Measurements from ENCODE around the gene P4HB.

Gene P4HB

DNA sequence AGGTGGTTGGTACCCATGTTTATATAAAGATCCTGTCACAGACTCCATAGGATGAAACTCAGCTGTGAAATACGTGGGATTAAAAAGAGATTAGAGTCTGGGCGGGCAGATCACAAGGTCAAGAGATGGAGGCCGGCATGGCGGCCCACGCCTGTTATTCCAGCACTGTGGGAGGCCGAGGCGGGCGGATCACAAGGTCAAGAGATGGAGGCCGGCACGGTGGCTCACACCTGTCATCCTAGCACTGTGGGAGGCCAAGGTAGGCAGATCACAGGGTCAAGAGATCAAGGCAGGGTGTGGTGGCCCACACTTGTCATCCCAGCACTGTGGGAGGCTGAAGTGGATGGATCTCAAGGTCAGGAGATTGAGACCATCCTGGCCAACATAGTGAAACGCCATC is 35.1 kb upstream of the P4HB start:
- DNase-seq, result no peak

DNA sequence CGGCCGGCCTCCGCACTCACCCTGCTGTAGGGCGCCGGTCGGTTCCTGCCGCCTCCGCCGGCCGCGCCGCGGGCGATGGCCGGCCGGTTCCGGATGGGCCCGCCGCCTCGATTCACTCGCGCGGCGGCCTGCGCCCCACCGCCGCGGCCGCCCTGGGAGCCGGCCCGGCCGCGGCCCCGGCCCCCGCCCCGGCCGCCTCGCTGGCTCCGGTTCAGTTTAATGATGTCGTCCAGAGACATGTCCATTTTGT is 30.9 kb upstream of the P4HB start:
- no peak for DNase-seq

DNA sequence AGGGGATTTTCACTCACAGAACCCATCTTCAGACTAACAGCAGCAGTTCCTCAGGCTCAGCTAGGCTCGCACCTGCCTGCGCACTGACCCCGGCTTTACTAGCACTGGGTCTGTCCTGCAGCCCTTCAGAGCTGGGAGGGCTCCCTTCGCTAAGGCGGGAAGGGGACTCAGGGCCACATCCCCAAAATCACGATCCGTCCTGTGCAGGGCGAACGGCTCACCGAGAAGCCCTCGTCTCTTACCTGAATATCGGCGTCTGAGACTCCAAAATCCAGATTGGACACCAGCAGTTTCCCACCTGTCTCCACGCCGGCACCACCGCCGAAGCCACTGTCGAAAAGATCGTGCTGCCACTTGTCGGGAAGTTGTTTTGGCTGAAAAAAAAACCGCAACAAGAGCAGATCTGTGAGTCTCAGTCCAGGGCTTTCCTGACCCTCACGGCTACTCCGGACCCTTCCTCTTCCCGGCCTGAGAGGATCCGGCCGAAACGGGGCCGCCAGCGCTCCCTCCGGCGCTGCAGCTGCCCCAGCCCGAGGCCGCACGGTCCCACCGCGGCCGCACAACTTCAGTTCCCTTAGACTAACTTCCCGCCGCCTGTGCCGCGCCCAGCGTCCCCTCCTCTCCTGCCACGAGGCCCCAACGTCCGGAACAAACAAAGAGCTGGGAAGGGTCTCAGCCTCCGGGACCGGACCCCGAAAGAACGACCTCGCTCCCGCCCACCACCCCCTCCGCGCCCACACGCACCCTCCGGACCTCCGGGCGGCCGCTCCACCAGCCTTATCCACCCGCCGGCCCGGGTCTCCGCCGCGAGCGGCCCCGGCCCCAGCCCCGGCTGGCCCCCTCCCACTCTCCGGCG is 30.3 kb upstream of the P4HB start:
- DNase-seq, result peak; percentile 30

GRCh38 chr17:81889602-81890001 is 29.3 kb upstream of the P4HB start:
- no peak for DNase-seq

DNA sequence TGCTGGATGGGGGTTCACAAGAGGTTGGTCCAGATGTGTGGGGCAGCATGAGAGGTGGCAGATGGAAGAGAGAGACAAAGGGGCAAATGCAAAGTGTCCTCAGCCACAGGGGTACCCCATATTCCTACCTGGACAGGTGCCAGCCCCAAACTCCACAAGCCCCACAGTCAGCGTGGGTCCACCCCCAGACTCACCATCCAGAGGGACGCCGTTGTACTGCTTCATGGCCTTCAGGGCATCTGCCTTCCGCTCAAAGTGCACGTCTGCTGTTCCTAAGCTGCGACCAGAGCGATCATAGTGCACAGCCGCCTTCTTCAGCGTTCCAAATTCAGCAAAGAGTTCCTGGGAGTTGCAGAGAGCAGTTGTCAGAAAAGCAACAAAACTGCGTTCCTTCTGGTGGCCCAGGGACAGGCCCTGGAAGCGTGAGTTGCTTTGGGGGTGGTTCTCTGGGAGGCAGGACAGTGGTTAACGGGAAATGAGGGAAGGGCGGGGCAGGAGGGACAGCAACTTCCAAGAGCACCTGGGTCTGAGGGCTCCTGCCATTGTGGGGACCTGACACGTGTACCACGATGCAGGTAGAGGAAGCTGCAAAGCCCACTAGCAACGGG is 28.8 kb upstream of the P4HB start:
- no peak for DNase-seq

DNA sequence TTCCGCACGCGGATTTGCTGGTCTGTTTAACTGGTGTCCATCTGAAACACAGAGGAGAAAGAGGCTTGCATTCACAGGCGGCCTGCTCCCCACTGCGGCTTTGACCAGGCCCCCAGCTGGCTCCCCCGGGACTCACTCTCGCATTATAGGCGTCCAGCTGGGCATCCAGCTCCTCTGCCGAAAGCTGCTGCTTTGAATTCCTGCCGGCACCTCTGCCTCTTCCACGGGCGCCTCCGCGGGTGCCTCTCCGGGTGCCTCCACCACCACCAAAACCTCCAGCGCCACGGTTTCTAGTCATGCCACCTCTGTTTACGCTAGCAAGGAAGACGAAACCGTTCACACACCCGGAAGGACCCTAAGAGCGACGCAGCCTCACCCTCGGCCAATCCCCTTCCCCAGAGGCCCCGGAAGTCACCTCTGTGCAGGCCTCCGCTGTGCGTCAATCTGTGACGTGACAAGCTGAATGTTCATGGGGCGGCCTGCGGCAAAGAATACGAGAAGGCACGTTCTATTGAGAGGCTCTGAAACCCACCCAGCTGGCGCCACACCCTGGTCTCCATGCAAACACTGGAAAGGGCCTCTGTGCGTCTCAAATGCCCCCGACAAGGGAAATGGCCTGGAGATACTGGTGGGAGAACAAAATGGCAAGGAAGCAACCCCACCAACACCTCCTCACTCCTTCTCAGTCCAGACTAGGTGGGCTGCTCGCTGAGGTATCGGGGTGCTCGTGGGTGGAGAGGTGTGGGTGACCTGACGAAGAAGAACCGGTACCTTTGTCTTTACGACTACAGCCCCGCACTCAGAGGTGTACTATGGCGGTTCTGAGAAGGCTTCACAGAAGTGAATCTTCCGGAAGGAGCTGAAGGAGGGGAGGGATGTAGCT is 28.0 kb upstream of the P4HB start:
- DNase-seq, result no peak

DNA sequence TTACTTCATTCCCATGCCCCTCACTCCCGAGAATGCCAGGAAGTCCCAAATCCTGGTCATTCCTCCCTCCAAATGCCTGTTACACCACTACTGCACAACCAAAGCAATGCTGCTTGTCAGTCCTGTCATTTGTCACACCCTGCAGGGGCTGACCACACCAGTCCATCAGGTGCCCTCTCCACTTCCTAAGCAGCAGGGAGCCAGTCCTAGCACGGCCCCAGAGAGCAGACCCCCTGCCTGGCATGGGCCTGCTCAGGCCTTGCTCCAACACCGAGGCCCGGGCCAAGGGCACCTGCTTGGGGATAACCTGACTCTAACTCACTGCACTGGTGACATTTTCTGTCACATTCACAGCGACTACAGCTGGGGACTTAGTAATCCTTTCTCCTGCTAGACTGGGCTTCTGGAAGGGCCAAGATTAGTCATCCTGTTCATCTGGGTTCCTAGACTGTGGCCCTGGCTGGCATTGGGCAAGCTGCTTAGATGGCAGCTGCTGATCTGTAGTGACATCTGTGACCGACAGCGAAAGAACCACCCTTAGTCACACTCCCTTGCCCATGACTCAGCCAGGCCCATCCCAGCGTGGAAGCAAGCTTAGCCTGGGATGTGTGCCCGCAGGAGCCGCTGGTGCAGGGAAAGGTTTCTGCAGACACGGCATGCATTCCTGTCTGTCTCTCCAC is 25.7 kb upstream of the P4HB start:
- DNase-seq, result no peak

- DNase-seq, result no peak
These were observed 25.1 kb upstream of the P4HB start for GRCh38 chr17:81885454-81885853.

- DNase-seq, result no peak
These were observed 24.6 kb upstream of the P4HB start for GRCh38 chr17:81884968-81885367.

GRCh38 chr17:81884520-81884919 is 24.2 kb upstream of the P4HB start:
- DNase-seq, result no peak

DNA sequence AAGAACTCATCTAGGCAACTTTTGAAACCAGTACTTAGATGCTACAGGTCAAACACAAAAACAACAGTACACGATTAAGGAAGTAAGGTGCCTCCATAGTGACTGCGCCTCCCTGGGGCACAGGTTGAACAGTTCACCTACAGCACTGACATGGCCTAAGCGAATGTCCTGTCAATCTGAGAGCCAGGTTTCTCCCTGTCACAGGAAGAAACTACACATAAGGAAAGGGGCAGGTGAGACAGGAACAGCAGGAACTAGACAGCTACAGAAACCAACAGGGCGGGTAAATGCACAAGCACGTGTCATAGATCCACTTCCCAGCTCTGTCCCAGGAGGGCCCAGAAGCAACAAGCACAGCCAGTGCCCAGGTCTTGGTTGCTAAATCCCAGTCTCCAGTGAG is 18.8 kb upstream of the P4HB start:
- no peak for DNase-seq

GRCh38 chr17:81878294-81878693 is 18.0 kb upstream of the P4HB start:
- DNase-seq, result no peak

DNA sequence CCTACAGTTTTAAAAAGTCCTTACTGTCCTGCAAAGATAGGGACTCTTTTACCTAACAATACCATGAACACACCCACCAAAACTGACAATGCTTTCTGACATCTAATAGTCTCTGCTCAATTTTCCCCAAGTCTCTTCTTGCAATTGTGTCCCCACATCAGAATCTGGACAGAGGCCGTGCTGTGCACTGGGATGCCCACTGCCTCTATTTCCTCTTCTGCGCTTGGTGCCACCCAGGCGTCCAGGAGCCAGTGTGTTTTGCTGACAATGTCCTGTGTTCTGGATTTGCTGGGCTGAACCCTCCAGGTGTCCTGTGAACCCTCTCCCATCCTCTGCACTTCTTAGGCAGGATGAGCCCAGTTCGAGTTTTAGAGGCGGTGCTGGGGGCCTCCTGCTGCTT is 17.2 kb upstream of the P4HB start:
- no peak for DNase-seq

GRCh38 chr17:81871387-81872230 is 11.3 kb upstream of the P4HB start:
- DNase-seq, result peak; percentile 96

GRCh38 chr17:81870981-81871386 is 10.6 kb upstream of the P4HB start, which contains the start of gene ARHGDIA:
TSS of gene ARHGDIA (minus strand) at chr17:81871337. CDS start at chr17:81869930, 1,407 bp downstream.
- DNase-seq, result no peak

DNA sequence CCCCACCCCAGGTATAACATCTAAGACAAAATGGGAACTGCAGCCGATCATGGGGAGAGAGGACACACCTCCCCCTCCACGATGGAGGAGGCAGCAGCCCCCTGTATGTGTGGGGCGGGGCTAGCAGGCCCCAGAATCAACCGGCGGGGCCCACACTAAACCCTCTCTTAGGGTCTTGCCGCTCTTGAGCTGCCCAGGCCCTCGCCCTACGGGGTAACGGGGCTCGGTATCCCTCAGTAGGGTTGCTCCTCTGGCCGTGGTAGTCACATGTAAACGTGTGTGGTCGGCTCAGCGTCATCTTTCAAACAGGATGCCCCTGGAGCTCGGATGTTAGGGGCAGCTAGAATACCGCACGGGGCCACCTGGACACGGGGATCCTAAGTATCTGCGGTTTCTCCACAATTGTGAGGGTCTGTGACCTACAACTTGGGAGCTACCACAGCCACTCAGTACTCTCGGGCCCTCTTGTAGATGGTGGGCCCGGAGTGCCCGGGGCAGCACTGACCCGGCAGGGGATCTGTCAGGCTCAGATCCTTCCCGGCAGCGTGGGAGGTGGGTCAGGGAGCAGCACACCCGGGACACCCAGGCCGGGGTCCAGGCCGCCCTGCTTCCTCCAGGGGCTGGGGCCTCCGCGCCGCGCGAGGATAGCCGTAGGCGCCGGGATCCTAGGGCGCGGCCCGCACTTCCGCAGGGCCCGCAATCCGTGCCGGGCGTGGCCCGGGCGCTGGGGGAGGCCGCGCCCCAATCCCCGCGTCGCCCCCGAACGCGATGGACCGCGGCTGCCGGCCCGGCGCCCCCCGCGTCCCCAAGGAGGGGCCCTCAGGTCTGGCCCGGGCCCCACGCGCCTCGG is 10.0 kb upstream of the P4HB start:
- peak; percentile 63 for DNase-seq

DNA sequence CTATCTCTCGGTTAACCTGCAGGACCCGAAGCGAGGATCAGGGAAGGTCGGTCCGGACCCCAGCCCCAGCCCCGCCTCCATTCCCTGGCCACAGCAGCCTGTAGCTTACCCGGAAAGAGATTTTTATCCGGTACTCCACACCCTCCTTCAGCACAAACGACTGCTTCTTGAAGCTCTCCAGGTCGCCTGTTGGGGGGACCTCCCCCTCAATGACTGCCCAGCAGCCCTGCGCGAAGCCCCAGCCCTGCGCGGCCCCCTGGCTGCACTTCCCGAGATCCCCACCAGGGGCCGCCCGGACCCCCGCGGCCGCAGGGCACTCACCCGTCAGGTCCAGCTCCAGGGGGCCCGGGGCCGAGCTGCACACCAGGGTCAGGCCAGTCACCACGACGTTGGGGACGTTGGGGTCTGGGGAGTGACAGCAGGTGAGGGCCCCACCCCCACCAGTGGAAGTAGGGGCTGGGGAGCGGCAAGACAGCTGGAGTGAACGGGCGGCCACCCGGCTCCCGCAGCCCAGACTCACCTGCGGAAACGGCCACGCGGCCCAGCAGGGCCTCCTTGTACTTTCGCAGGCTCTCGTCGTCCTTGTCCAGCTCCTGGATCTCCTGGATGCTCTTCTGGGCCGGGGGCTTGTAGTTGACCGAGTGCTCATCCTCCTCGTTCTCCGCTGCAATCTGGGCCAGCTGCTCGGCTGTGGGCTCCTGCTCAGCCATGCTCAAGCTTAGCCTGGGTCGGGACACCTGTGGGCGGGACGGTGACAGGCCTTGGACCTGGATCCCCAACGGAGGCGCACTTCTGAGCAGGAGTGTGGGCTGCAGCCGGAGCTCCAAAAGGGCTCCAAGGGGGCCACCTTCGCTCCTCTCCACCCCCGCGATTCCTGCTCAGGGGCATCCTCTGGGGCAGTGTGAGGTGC is 9.1 kb upstream of the P4HB start:
- DNase-seq, result peak; percentile 79

- no peak for DNase-seq
These were observed 8.4 kb upstream of the P4HB start for GRCh38 chr17:81868674-81869220.

GRCh38 chr17:81867991-81868673 is 7.8 kb upstream of the P4HB start:
- DNase-seq, result peak; percentile 13
